Effector memory CD4-positive, alpha-beta T cell (primary cell): ENCODE measurements around the gene CPN2.
A peak's percentile ranks its signal among the peaks of the same experiment; 100 is the strongest.

Source experiments
- DNase-seq, 3 donors: peaks; one replicate each; pipeline ENCODE4 v3.0.0-alpha.2; 2020
- H3K27ac ChIP-seq: 2 replicates; pipeline ENCODE4 v1.7.0; 2013; ENCODE audit warnings: mild to moderate bottlenecking, low read length, moderate library complexity; ENCODE audit not compliant: insufficient read depth, poor library complexity, severe bottlenecking
- H3K27me3 ChIP-seq: replicated peaks from 2 replicates; pipeline ENCODE4 v1.7.0; 2013; ENCODE audit warnings: mild to moderate bottlenecking, low read length; ENCODE audit not compliant: insufficient read depth, control insufficient read depth, poor library complexity, severe bottlenecking
- H3K36me3 ChIP-seq: 2 replicates; pipeline ENCODE4 v1.7.0; 2013; ENCODE audit warnings: mild to moderate bottlenecking, low read length, moderate library complexity; ENCODE audit not compliant: control insufficient read depth, insufficient read depth
- H3K4me1 ChIP-seq: 2 replicates; pipeline ENCODE4 v1.7.0; 2013; ENCODE audit warnings: low read length, mild to moderate bottlenecking; ENCODE audit not compliant: control insufficient read depth, insufficient read depth, poor library complexity, severe bottlenecking
- H3K4me3 ChIP-seq: 2 replicates; pipeline ENCODE4 v1.7.0; 2013; ENCODE audit warnings: low read length, low read depth, mild to moderate bottlenecking; ENCODE audit not compliant: insufficient read depth, poor library complexity, severe bottlenecking
- H3K9me3 ChIP-seq: 2 replicates; pipeline ENCODE4 v1.7.0; 2013; ENCODE audit warnings: mild to moderate bottlenecking, low read length, moderate library complexity; ENCODE audit not compliant: control insufficient read depth

The CPN2 gene

GRCh38 chr3:194310060-194310835, 40.9 kb downstream of the CPN2 start:
- peaks cover 26% of the 10 kb centered on the region for H3K4me1 ChIP-seq

GRCh38 chr3:194308601-194309449, 42.3 kb downstream of the CPN2 start:
- no peaks in the 10 kb centered on the region for H3K27me3 ChIP-seq
- DNase-seq, result no peak
- peaks cover 31% of the 10 kb centered on the region for H3K4me1 ChIP-seq
- H3K27ac ChIP-seq, result no peak overlapping the region
- H3K36me3 ChIP-seq, result no peaks in the 10 kb centered on the region
- H3K4me3 ChIP-seq, result no peak overlapping the region
- H3K9me3 ChIP-seq, result no peaks in the 10 kb centered on the region

More at GRCh38 chr3:194310060-194310835, 40.9 kb downstream of the CPN2 start:
- H3K4me3 ChIP-seq, result no peak overlapping the region
- H3K27me3 ChIP-seq, result no peaks in the 10 kb centered on the region
- no peak for DNase-seq
- no peaks in the 10 kb centered on the region for H3K9me3 ChIP-seq
- H3K36me3 ChIP-seq, result no peaks in the 10 kb centered on the region
- H3K27ac ChIP-seq, result no peak overlapping the region

- no peaks in the 10 kb centered on the region for H3K9me3 ChIP-seq
- no peak overlapping the region for H3K27ac ChIP-seq
- DNase-seq, result no peak
- no peak overlapping the region for H3K4me3 ChIP-seq
- no peaks in the 10 kb centered on the region for H3K27me3 ChIP-seq
- H3K4me1 ChIP-seq, result peaks cover 31% of the 10 kb centered on the region
- H3K36me3 ChIP-seq, result no peaks in the 10 kb centered on the region
Measured at GRCh38 chr3:194307849-194308248, 43.3 kb downstream of the CPN2 start.

- Histone ChIP-seq H3K4me1 (peaks cover 31% of the 10 kb centered on the region), H3K4me3 (peak overlapping the region; percentile 41), H3K9me3 (no peaks in the 10 kb centered on the region), H3K27ac (no peak overlapping the region), H3K27me3 (no peaks in the 10 kb centered on the region), H3K36me3 (no peaks in the 10 kb centered on the region)
- no peak for DNase-seq
Measured at GRCh38 chr3:194306771-194307640, 44.1 kb downstream of the CPN2 start.

GRCh38 chr3:194306109-194306686, 44.9 kb downstream of the CPN2 start:
- peak in 2 of 3 donors; percentile 23 to 26 for DNase-seq
- Histone ChIP-seq H3K4me1 (peaks cover 31% of the 10 kb centered on the region), H3K36me3 (no peaks in the 10 kb centered on the region), H3K27ac (no peak overlapping the region), H3K9me3 (no peaks in the 10 kb centered on the region), H3K4me3 (peak overlapping the region; percentile 41), H3K27me3 (no peaks in the 10 kb centered on the region)

GRCh38 chr3:194305356-194306108, 45.6 kb downstream of the CPN2 start:
- no peak for DNase-seq
- Histone ChIP-seq H3K4me3 (no peak overlapping the region), H3K9me3 (no peaks in the 10 kb centered on the region), H3K36me3 (no peaks in the 10 kb centered on the region), H3K4me1 (peaks cover 31% of the 10 kb centered on the region), H3K27me3 (no peaks in the 10 kb centered on the region), H3K27ac (no peak overlapping the region)

GRCh38 chr3:194304186-194304917, 46.8 kb downstream of the CPN2 start:
- Histone ChIP-seq H3K27me3 (no peaks in the 10 kb centered on the region), H3K36me3 (no peaks in the 10 kb centered on the region), H3K4me1 (peaks cover 39% of the 10 kb centered on the region), H3K9me3 (no peaks in the 10 kb centered on the region), H3K4me3 (no peak overlapping the region), H3K27ac (no peak overlapping the region)
- DNase-seq, result no peak

GRCh38 chr3:194303749-194304148, 47.4 kb downstream of the CPN2 start:
- Histone ChIP-seq H3K4me3 (no peak overlapping the region), H3K27ac (no peak overlapping the region), H3K4me1 (peaks cover 39% of the 10 kb centered on the region), H3K9me3 (no peaks in the 10 kb centered on the region), H3K27me3 (no peaks in the 10 kb centered on the region), H3K36me3 (no peaks in the 10 kb centered on the region)
- DNase-seq, result no peak
